Lower leg skin (tissue), 3 donors: ENCODE results near the gene STXBP1.

Experiments
- POLR2A ChIP-seq, 2 donors: fragments of 450-650 bp; IDR thresholded peaks; one replicate each; pipeline ENCODE4 v1.6.1; 2016 to 2017; ENCODE audit warnings: antibody characterized with exemption in 2 of 2, mild to moderate bottlenecking in 1 of 2, moderate library complexity in 1 of 2
- TF ChIP-seq, protein P1 (sequence below), 3 donors: fragments of 450-650 bp; IDR thresholded peaks; one replicate each; pipeline ENCODE4 v1.5.1; 2016; ENCODE audit warnings: antibody characterized with exemption in 3 of 3, mild to moderate bottlenecking in 3 of 3, moderate library complexity in 2 of 3

- TF ChIP-seq, protein P1, sequence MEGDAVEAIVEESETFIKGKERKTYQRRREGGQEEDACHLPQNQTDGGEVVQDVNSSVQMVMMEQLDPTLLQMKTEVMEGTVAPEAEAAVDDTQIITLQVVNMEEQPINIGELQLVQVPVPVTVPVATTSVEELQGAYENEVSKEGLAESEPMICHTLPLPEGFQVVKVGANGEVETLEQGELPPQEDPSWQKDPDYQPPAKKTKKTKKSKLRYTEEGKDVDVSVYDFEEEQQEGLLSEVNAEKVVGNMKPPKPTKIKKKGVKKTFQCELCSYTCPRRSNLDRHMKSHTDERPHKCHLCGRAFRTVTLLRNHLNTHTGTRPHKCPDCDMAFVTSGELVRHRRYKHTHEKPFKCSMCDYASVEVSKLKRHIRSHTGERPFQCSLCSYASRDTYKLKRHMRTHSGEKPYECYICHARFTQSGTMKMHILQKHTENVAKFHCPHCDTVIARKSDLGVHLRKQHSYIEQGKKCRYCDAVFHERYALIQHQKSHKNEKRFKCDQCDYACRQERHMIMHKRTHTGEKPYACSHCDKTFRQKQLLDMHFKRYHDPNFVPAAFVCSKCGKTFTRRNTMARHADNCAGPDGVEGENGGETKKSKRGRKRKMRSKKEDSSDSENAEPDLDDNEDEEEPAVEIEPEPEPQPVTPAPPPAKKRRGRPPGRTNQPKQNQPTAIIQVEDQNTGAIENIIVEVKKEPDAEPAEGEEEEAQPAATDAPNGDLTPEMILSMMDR (IDR thresholded peaks at IDR 0.05), result no peak
- no peak for TF ChIP-seq POLR2A (IDR thresholded peaks at IDR 0.05)
These were observed 49.0 kb downstream of the STXBP1 start for GRCh38 chr9:127660886-127661741.
